GM21723 (cell line): ENCODE results near the gene MAPKAPK5.
"Not testable (repeated sequence)": the region's sequence is repeated elsewhere in the genome, so short reads cannot be mapped to it uniquely, and the experiment has no call there.

Source experiments
- ATAC-seq: cut with Tn5 transposase; IDR thresholded peaks from one replicate; pipeline ENCODE4 v1.9.1; 2021; ENCODE audit warnings: mild to moderate bottlenecking, moderate library complexity; ENCODE audit not compliant: unreplicated experiment

The MAPKAPK5 gene

GRCh38 chr12:111826992-111827391 lies 15.0 kb upstream of the MAPKAPK5 start:
- ATAC-seq, result no peak

- ATAC-seq, result no peak
Observed at GRCh38 chr12:111827907-111828306, 14.1 kb upstream of the MAPKAPK5 start.

- no peak for ATAC-seq
Observed at GRCh38 chr12:111828338-111828979, 13.6 kb upstream of the MAPKAPK5 start.

- not testable (repeated sequence) for ATAC-seq
Observed at GRCh38 chr12:111829635-111830034, 12.4 kb upstream of the MAPKAPK5 start.

- not testable (repeated sequence) for ATAC-seq
Observed at GRCh38 chr12:111834740-111835386, 7.2 kb upstream of the MAPKAPK5 start.

- not testable (repeated sequence) for ATAC-seq
Observed at GRCh38 chr12:111835531-111836181, 6.4 kb upstream of the MAPKAPK5 start.

GRCh38 chr12:111838353-111838752 lies 3.7 kb upstream of the MAPKAPK5 start:
- ATAC-seq, result no peak

GRCh38 chr12:111840807-111841206 lies 1.2 kb upstream of the MAPKAPK5 start:
- ATAC-seq, result no peak

- ATAC-seq, result no peak
Observed at GRCh38 chr12:111841236-111841749, 735 bp upstream of the MAPKAPK5 start.

- peak; percentile 30 for ATAC-seq
Observed at GRCh38 chr12:111842556-111843396, 748 bp downstream of the MAPKAPK5 start.

- ATAC-seq, result no peak
Observed at GRCh38 chr12:111846016-111846415, 4.0 kb downstream of the MAPKAPK5 start.

GRCh38 chr12:111850526-111850925 lies 8.5 kb downstream of the MAPKAPK5 start:
- ATAC-seq, result no peak

- ATAC-seq, result no peak
Observed at GRCh38 chr12:111858186-111858585, 16.2 kb downstream of the MAPKAPK5 start.

- ATAC-seq, result no peak
Observed at GRCh38 chr12:111858778-111859177, 16.8 kb downstream of the MAPKAPK5 start.

GRCh38 chr12:111864913-111865312 lies 22.9 kb downstream of the MAPKAPK5 start:
- ATAC-seq, result no peak

GRCh38 chr12:111867531-111867930 lies 25.5 kb downstream of the MAPKAPK5 start:
- no peak for ATAC-seq

GRCh38 chr12:111868676-111869588 lies 26.9 kb downstream of the MAPKAPK5 start:
- ATAC-seq, result no peak

GRCh38 chr12:111869671-111870070 lies 27.6 kb downstream of the MAPKAPK5 start:
- ATAC-seq, result no peak

- ATAC-seq, result no peak
Observed at GRCh38 chr12:111870216-111870615, 28.2 kb downstream of the MAPKAPK5 start.

- ATAC-seq, result no peak
Observed at GRCh38 chr12:111870706-111871105, 28.7 kb downstream of the MAPKAPK5 start.
